Central memory CD8-positive, alpha-beta T cell (primary cell): ENCODE results near the gene FAM200C.

Source experiments
- ATAC-seq: fragments of 150-1000 bp; cut with Tn5 transposase; replicated peaks from 2 replicates; pipeline ENCODE4 v1.10.0; 2022; ENCODE audit warnings: mild to moderate bottlenecking, moderate FRiP score, moderate number of reproducible peaks; ENCODE audit not compliant: poor library complexity, severe bottlenecking; ENCODE audit errors: extremely low read depth
- DNase-seq, 2 donors: peaks; one replicate each; pipeline ENCODE4 v3.0.0; 2021; ENCODE audit warnings: low spot score in 2 of 2
- H3K27ac Mint-ChIP-seq: one replicate; pipeline ENCODE4 v1.8.0; 2022; ENCODE audit warnings: low read depth, mild to moderate bottlenecking, moderate library complexity, mixed read lengths
- H3K27me3 Mint-ChIP-seq: one replicate; pipeline ENCODE4 v1.8.0; 2022; ENCODE audit warnings: mixed read lengths
- H3K36me3 Mint-ChIP-seq: one replicate; pipeline ENCODE4 v1.8.0; 2022; ENCODE audit warnings: mild to moderate bottlenecking, moderate library complexity, mixed read lengths; ENCODE audit not compliant: insufficient read depth
- H3K4me1 Mint-ChIP-seq: one replicate; pipeline ENCODE4 v1.8.0; 2022; ENCODE audit warnings: mixed read lengths
- H3K4me3 Mint-ChIP-seq: one replicate; pipeline ENCODE4 v1.8.0; 2022; ENCODE audit warnings: mild to moderate bottlenecking, moderate library complexity, mixed read lengths
- H3K9me3 Mint-ChIP-seq: one replicate; pipeline ENCODE4 v1.8.0; 2022; ENCODE audit warnings: mixed read lengths

FAM200C gene

DNA sequence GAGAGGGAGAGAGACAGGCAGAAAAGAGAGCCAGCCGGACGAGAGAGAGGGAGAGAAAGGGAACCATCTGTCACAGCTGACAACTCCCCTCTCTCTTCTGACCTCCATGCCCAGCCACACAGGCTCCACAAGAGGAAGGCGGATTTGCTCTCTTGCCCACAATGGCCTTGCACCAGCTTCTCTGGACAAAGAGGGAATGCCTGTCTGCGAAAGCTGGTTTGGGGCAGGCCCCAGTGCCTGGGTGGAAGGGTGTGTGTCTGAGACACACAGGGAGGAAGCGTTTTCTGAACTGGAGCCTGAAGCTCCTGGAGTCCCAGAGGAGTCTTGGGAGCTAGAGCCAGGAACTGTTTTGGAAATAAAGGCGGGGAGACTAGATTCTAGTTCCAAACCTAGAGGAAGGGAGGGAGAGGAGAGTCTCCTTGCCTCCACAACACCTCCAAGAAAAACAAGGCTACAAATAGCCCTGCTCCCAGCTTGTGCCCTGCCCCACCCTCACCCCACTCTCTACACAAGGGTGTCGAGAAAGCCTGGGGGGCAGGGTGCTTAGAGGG lies 41.9 kb downstream of the FAM200C start:
- peaks cover 32% of the 10 kb centered on the region for H3K27me3 Mint-ChIP-seq
- H3K27ac Mint-ChIP-seq, result no peak overlapping the region

DNA sequence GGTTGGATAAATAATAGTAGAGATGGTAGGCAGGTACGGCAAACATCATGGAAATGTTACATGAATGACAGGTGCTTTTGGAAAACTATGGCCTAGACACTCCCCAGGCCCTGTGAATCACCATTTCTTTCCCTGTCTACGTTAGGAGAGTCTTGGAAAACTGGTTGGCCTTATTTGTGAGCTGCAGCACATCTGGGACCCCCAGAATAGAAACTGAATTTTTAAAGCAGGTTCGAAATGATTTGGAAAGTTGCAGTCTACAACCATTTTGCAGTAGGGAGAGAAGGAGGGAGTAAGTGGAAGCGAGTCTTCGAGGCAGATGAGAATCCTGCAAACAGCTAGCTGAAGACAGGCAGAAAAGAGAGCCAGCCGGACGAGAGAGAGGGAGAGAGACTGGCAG lies 42.5 kb downstream of the FAM200C start:
- H3K27me3 Mint-ChIP-seq, result peaks cover 33% of the 10 kb centered on the region
- DNase-seq (no peak), ATAC-seq (no peak)
- no peak overlapping the region for H3K4me3 Mint-ChIP-seq
- H3K4me1 Mint-ChIP-seq, result no peaks in the 10 kb centered on the region
- H3K9me3 Mint-ChIP-seq, result no peaks in the 10 kb centered on the region
- H3K36me3 Mint-ChIP-seq, result peaks cover 2% of the 10 kb centered on the region
- no peak overlapping the region for H3K27ac Mint-ChIP-seq

More for the DNA sequence above, 41.9 kb downstream of the FAM200C start:
- Mint-ChIP-seq H3K4me3 (no peak overlapping the region), H3K4me1 (no peaks in the 10 kb centered on the region), H3K9me3 (no peaks in the 10 kb centered on the region), H3K36me3 (peaks cover 2% of the 10 kb centered on the region)
- DNase-seq (no peak), ATAC-seq (no peak)

DNA sequence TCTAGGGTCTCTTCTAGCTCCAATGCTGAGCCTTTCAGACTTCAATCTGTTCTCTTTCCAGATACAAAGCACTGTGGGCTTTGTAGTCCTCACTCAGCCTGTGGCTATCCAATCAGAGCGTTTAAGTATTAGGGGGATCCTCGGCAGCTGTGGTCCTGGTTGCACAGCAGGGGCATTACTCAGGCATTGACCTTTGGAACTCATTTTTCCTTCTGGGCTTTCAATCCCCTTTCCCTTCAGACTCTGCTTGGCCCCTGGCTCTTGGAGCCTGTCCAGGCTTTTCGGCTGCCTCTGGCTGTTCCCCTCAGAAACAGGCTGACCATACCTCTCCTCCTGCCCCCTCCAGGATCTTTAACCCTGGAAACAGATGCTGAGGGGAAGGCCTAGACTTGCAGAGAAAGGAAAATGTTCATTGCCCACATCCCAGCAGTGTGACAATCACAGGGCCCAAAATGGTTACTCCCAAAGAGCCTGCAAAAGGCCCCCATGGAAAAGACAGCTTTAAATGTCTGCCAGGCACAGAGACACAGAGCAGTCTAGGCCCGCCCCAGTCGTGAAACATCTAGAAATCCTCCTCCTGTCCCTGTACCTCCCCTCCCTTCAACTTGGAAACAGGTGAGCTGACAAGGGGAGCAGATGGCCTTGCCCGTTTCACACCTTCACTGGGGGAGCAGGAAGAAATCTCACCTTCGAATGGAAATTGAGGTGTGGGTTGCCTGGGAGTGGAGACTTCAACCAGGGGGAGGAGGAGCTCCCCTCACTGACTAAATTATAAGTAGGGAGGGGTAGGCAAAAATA lies 43.1 kb downstream of the FAM200C start:
- peaks cover 2% of the 10 kb centered on the region for H3K36me3 Mint-ChIP-seq
- H3K27me3 Mint-ChIP-seq, result peaks cover 33% of the 10 kb centered on the region
- no peaks in the 10 kb centered on the region for H3K4me1 Mint-ChIP-seq
- no peaks in the 10 kb centered on the region for H3K9me3 Mint-ChIP-seq
- DNase-seq (no peak), ATAC-seq (no peak)
- no peak overlapping the region for H3K4me3 Mint-ChIP-seq
- H3K27ac Mint-ChIP-seq, result no peak overlapping the region

DNA sequence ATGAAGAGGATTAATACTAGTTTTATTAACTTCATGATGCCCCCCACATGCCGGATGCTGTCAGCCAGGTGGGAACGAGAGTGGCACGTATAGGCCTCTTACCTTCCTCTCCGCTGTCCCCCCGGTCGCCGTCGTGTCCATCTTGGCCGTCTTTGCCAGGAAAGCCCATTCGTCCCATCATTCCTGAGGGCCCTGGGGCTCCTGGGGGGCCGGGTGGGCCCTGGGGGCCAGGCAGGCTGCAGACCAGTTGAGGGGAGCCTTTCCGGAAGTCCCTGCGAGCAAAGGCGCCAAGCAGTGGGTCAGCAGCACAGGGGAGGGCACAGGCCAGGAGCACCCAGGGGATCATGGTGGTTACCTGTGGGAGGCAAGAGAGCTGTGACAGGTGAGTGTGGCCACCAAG lies 45.2 kb downstream of the FAM200C start:
- Mint-ChIP-seq H3K4me3 (no peak overlapping the region), H3K36me3 (no peaks in the 10 kb centered on the region), H3K9me3 (no peaks in the 10 kb centered on the region), H3K4me1 (no peaks in the 10 kb centered on the region), H3K27ac (no peak overlapping the region), H3K27me3 (peaks cover 24% of the 10 kb centered on the region)
- ATAC-seq (no peak), DNase-seq (no peak)

GRCh38 chr5:160353379-160353778 lies 46.5 kb downstream of the FAM200C start:
- Mint-ChIP-seq H3K4me1 (no peaks in the 10 kb centered on the region), H3K27me3 (peaks cover 16% of the 10 kb centered on the region), H3K9me3 (no peaks in the 10 kb centered on the region), H3K4me3 (no peak overlapping the region), H3K36me3 (no peaks in the 10 kb centered on the region), H3K27ac (no peak overlapping the region)
- DNase-seq (no peak), ATAC-seq (no peak)

DNA sequence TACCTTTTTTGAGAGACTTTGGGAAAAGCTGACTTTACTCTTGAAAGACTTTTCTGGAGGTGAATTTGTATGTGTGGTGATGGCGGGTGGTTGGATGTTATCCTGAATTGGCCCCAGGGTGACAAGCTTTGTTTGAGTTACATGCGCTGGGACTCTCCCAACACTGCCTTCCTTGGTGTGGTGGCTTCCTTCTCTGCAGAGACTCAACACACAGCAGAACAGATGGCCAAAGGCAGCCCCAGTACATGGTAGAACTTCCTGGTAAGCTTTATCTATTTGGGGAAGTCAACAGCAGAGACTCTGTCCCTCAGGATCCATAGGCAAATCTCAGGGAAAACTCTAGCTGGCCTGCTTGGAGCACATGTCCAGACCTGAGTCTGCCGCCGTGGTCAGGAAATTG lies 47.5 kb downstream of the FAM200C start:
- DNase-seq (no peak), ATAC-seq (no peak)
- no peak overlapping the region for H3K4me3 Mint-ChIP-seq
- no peaks in the 10 kb centered on the region for H3K9me3 Mint-ChIP-seq
- no peak overlapping the region for H3K27ac Mint-ChIP-seq
- H3K27me3 Mint-ChIP-seq, result peaks cover 11% of the 10 kb centered on the region
- no peaks in the 10 kb centered on the region for H3K4me1 Mint-ChIP-seq
- no peaks in the 10 kb centered on the region for H3K36me3 Mint-ChIP-seq

DNA sequence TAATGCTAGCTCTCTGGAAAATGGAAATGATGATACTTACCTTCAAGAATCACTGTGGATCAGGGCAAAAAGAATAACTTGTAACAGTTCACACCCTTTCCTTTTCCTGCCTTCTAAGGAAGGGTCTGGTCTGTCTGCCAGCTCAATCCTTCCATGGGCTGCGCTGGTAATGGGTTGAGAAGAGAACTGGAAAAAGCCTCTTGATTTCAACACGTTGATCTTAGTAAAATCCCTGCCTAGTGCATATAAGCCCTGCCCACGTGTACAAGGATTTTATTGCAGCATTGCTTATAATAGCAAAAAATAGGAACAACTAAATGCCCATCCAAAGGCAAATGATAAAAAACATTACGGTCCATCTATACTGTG lies 49.9 kb downstream of the FAM200C start:
- Mint-ChIP-seq H3K27me3 (peaks cover 8% of the 10 kb centered on the region), H3K4me3 (no peak overlapping the region), H3K27ac (no peak overlapping the region), H3K36me3 (no peaks in the 10 kb centered on the region), H3K4me1 (no peaks in the 10 kb centered on the region), H3K9me3 (no peaks in the 10 kb centered on the region)
- ATAC-seq, result no peak
- no peak for DNase-seq

DNA sequence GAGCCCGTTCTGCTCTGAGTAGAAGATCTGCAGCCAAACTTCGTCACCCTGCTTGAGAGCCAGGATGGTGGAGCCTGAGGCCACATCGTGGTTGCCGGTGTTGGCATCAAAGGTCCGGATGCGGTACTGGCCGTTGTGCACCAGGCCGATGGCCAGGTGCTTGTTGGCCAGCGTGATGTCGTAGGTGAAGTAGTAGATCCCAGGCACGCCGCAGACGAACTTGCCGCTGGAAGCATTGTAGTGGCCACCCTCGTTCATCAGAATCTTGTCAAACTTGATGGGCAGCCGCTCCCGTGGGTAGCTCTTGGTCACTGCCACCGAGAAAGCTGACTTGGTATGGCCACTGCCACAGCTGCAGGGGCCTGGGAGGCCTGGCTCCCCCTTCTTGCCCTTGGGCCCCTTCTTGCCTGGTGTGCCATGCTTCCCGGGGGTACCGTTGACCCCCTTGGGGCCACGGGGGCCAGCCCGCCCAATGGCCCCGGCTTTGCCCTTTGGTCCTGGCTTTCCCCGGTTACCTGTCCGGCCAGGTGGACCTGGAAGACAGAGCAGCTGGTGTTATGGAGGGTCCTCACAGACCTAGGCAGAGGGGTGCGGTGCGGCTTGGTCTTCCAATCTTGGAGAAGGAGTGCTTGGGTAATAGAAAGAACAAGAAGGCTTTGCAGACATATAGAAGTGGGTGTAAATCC lies 50.5 kb downstream of the FAM200C start:
- no peak overlapping the region for H3K4me3 Mint-ChIP-seq
- no peak for ATAC-seq
- DNase-seq, result no peak
- no peaks in the 10 kb centered on the region for H3K9me3 Mint-ChIP-seq
- no peaks in the 10 kb centered on the region for H3K4me1 Mint-ChIP-seq
- no peaks in the 10 kb centered on the region for H3K36me3 Mint-ChIP-seq
- peaks cover 8% of the 10 kb centered on the region for H3K27me3 Mint-ChIP-seq
- H3K27ac Mint-ChIP-seq, result no peak overlapping the region

DNA sequence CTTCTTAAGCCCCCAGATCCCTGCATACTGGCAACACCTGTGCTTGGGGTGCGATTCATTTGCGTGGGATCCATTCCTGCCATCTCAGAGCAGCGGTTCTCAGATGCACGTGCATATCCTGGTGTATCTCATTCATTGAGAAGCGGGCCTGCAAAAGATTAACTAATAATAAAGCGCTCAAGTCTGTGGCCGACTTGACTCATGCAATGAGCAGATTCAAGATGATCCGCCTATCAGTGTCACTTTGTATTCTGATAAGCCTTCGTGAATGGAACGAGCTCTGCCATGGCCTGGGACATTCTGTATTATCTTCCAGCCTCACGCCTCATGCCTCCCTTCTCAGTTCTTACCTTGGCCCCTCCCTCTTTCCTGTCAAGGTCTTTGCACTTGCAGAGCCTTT lies 51.8 kb downstream of the FAM200C start:
- ATAC-seq, result no peak
- no peaks in the 10 kb centered on the region for H3K36me3 Mint-ChIP-seq
- no peak for DNase-seq
- H3K27ac Mint-ChIP-seq, result no peak overlapping the region
- H3K27me3 Mint-ChIP-seq, result peaks cover 2% of the 10 kb centered on the region
- no peak overlapping the region for H3K4me3 Mint-ChIP-seq
- no peaks in the 10 kb centered on the region for H3K9me3 Mint-ChIP-seq
- no peaks in the 10 kb centered on the region for H3K4me1 Mint-ChIP-seq

- Mint-ChIP-seq H3K36me3 (no peaks in the 10 kb centered on the region), H3K27ac (no peak overlapping the region), H3K9me3 (no peaks in the 10 kb centered on the region), H3K4me3 (no peak overlapping the region), H3K4me1 (no peaks in the 10 kb centered on the region), H3K27me3 (no peaks in the 10 kb centered on the region)
- ATAC-seq (no peak), DNase-seq (no peak)
These were observed 52.4 kb downstream of the FAM200C start for GRCh38 chr5:160347448-160347847.
